Right lobe of liver (tissue), 6 donors: ENCODE measurements around the gene SLC27A2. TPM values are rescaled to one million over a fixed set of nuclear protein-coding genes. Genes with fewer than 3 reads are reported as not detected.

Experiments used
- ATAC-seq, 4 donors: fragments of 200-7000 bp; cut with Tn5 transposase; one replicate each; pipeline ENCODE4 v1.9.1; 2020; ENCODE audit warnings: mild to moderate bottlenecking in 4 of 4, moderate library complexity in 4 of 4
- DNase-seq, 3 donors: peaks; one replicate each; pipeline ENCODE4 v3.0.0-alpha.2; 2020
- H3K27ac ChIP-seq, 3 donors: fragments of 200-600 bp; one replicate each; pipeline ENCODE4 v1.8.0; 2022
- H3K27me3 ChIP-seq, 2 donors: fragments of 200-600 bp; one replicate each; pipeline ENCODE4 v1.8.0; 2022
- H3K36me3 ChIP-seq, 4 donors: fragments of 200-600 bp; sonication (generic) in 1 of 4; one replicate each; pipeline versions ENCODE4 v1.5.1 to v1.8.0; 2017 to 2022; ENCODE audit warnings: control low read depth in 1 of 4
- H3K4me1 ChIP-seq, 4 donors: fragments of 200-600 bp; sonication (generic) in 1 of 4; one replicate each; pipeline versions ENCODE4 v1.5.1 to v1.8.0; 2017 to 2022; ENCODE audit warnings: control low read depth in 1 of 4
- H3K4me3 ChIP-seq, 3 donors: fragments of 200-600 bp; one replicate each; pipeline ENCODE4 v1.8.0; 2022
- H3K9me3 ChIP-seq, 4 donors: fragments of 200-600 bp; sonication (generic) in 1 of 4; one replicate each; pipeline versions ENCODE4 v1.5.1 to v1.8.0; 2017 to 2022; ENCODE audit warnings: control low read depth in 1 of 4
- POLR2A ChIP-seq: fragments of 450-650 bp; IDR thresholded peaks from one replicate; pipeline ENCODE4 v1.6.1; 2017; ENCODE audit warnings: antibody characterized with exemption, mild to moderate bottlenecking
- WGBS: methylation state at CpG from one replicate; pipeline ENCODE4 v1.1.6; 2018; ENCODE audit warnings: low coverage, low lambda C conversion rate; ENCODE audit not compliant: insufficient coverage; ENCODE audit errors: missing lambda C conversion rate; 5-methylcytosine and 5-hydroxymethylcytosine counted together
- intact Hi-C, 2 donors: fragments of 100-400 bp; cut with DNase I; formaldehyde crosslinking; loops; one replicate each; pipeline versions ENCODE4 v1.11.2 to v1.14.1; 2022
- total RNA-seq, 6 experiments: library from RNA; depleted of rRNA in 2 of 6; stranded (reverse); fragments of >200 nt in 2 of 6; fragmentation: NEBNext Ultra II Directional in 3 of 6; extraction: Animal tissue kit (Norgen Biotek cat#: 25700) in 3 of 6; gene quantifications; one replicate each; pipeline versions ENCODE4 v1.1.0 to v1.2.4, GENCODE V29; 2016 to 2023
- TF ChIP-seq, protein P1 (sequence below), 4 donors: fragments of 200-600 bp in 3 of 4; fragments of 450-650 bp in 1 of 4; IDR thresholded peaks; one replicate each; pipeline versions ENCODE4 v1.5.1 to v1.8.0; 2016 to 2022; ENCODE audit warnings: antibody characterized with exemption in 4 of 4, mild to moderate bottlenecking in 2 of 4
- donor health status: DM: no; HTN: yes; CAD: no.
- donor health status: DM: no; HTN: no; CAD: no.
- donor health status: DM: no; HTN: no; CAD: no.
- donor health status: DM: no; HTN: yes; CAD: no.
- donor health status: DM: no; HTN: yes; CAD: no.

SLC27A2 gene
- total RNA-seq, 6 experiments from 2014 or later: 76.8 to 366 (median 172) TPM

DNA sequence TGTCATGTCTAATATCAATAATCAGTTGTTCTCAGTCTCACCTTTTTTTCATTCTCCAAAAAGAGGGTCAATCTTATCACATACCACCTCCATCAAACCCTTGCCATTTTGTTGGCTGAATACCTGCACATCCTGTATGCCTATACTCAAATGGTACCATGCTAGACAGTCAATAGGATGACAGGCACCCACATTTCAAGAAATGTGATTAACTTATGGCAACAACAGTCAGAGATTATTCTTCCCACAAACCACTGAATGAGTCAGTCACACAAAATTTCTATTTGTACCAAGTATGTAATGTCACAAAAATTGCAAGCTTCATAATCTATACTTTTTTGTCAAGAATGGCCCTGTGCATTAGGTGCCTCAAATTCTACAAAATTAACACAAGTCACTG, 5.1 kb upstream of the SLC27A2 start:
- no peak for DNase-seq
- no peaks in the 10 kb centered on the region for H3K9me3 ChIP-seq
- intact Hi-C loops: no loop called here
- peaks cover 0 to 6% (median 2%) of the 10 kb centered on the region in 4 donors for H3K4me1 ChIP-seq
- H3K27me3 ChIP-seq: no peaks in the 10 kb centered on the region
- H3K4me3 ChIP-seq: no peak overlapping the region
- no peak overlapping the region for H3K27ac ChIP-seq
- no peak for ATAC-seq
- no peaks in the 10 kb centered on the region for H3K36me3 ChIP-seq
- TF ChIP-seq POLR2A: no peak
- TF ChIP-seq, protein P1, sequence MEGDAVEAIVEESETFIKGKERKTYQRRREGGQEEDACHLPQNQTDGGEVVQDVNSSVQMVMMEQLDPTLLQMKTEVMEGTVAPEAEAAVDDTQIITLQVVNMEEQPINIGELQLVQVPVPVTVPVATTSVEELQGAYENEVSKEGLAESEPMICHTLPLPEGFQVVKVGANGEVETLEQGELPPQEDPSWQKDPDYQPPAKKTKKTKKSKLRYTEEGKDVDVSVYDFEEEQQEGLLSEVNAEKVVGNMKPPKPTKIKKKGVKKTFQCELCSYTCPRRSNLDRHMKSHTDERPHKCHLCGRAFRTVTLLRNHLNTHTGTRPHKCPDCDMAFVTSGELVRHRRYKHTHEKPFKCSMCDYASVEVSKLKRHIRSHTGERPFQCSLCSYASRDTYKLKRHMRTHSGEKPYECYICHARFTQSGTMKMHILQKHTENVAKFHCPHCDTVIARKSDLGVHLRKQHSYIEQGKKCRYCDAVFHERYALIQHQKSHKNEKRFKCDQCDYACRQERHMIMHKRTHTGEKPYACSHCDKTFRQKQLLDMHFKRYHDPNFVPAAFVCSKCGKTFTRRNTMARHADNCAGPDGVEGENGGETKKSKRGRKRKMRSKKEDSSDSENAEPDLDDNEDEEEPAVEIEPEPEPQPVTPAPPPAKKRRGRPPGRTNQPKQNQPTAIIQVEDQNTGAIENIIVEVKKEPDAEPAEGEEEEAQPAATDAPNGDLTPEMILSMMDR (IDR thresholded peaks at IDR 0.05): no peak

DNA sequence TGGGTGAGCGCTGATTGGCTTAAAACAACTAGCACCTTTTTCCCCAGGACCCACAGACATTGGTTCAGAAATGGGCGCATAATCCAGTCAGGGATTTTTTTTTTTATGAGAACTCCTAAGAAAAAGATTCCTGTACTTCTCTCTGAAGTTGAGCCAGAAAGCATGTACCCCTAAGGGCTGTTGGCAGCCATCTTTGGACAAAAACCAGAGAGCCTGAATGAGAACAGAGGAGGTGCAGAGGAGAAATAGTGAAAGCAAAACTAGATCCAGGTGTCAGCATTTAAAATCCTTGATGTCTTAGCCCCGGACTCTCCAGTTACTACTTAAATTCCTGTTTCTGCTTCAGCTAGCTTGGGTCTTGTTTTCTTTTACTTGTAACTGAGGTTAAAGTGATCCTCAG, 1.9 kb upstream of the SLC27A2 start:
- no peak for DNase-seq
- Histone ChIP-seq H3K36me3 (no peaks in the 10 kb centered on the region), H3K9me3 (no peaks in the 10 kb centered on the region), H3K27ac (no peak overlapping the region), H3K27me3 (no peaks in the 10 kb centered on the region), H3K4me1 (peaks cover 0 to 6% (median 2%) of the 10 kb centered on the region in 4 donors), H3K4me3 (no peak overlapping the region)
- no peak for ATAC-seq
- TF ChIP-seq, protein P1 (IDR thresholded peaks at IDR 0.05): no peak
- TF ChIP-seq POLR2A: no peak
- WGBS: 86% methylated on average over 3 of the region's 3 CpGs
- intact Hi-C loops: loop anchor here in 1 of 2 donors (10.0 kb wide), 1 partner anchor 75 kb away; no protein-coding TSS in a partner anchor

DNA sequence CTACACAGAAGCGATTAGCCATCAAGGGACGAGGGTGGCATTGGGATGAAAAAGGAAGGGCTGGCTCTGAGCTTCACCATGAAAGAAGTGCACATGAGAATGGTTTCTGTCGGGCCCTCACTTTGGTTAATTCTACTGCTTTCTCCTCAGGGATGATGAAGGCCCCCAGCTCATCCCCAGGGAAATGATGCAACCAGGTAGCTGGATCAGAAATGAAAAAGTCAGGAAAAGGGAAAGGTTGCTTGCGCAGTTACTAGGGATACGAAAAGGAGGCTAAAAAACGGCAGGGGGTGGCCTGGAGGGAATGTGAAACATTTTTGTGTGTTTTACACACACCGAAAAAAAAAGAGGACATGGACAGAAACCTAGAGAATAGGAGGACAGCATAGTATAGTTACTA, 1.4 kb upstream of the SLC27A2 start:
- 73% methylated on average over 5 of the region's 7 CpGs for WGBS
- no peak for TF ChIP-seq POLR2A
- TF ChIP-seq, protein P1 (IDR thresholded peaks at IDR 0.05): no peak
- Histone ChIP-seq H3K27me3 (no peaks in the 10 kb centered on the region), H3K36me3 (no peaks in the 10 kb centered on the region), H3K4me1 (peaks cover 0 to 7% (median 2%) of the 10 kb centered on the region in 4 donors), H3K27ac (no peak overlapping the region), H3K9me3 (no peaks in the 10 kb centered on the region), H3K4me3 (no peak overlapping the region)
- ATAC-seq (no peak), DNase-seq (no peak)
- intact Hi-C loops: loop anchor here in 1 of 2 donors (10.0 kb wide), 1 partner anchor 74 kb away; no protein-coding TSS in a partner anchor

DNA sequence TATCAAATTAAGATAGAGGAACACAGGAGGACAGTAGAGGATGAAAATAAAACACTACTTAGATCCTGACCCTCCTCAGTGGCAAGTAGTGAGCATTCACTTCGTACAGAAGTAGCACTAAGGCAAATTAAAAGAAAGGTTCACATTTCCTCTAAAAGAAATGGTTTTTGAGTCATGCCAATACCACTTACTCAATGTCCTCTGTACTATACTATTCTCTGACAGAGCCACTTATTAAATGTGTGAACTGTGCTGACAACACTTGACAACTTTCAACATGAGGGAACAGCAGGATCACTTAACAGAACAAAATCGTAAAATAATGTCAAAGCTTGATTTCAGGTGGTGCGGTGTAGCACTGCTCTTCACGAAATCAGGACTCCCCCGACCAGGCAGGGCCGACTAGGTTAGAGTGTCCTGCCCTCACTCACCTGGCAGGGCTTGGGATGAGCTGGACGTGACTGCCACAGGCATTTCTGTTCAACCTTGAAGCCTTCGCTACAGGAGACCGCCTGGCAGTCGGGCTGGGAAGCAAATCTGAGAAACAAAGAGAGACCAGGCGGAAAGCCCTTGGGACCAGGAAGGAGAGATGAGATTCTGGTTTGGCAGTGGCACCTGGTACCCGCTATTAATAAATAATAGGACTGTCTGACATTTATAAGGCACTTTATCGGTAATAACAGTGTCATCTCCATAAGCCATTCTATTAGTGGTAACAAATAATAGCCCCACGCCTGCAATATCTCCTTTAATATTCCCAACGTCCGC, 611 bp upstream of the SLC27A2 start:
- peak; percentile 40 to 66 (median 53) for ATAC-seq
- Histone ChIP-seq H3K27me3 (no peaks in the 10 kb centered on the region), H3K27ac (peak overlapping the region; percentile 81 to 93 (median 91)), H3K9me3 (no peaks in the 10 kb centered on the region), H3K4me3 (peak overlapping the region; percentile 70 to 84 (median 77)), H3K36me3 (no peaks in the 10 kb centered on the region), H3K4me1 (peaks cover 0 to 15% (median 5%) of the 10 kb centered on the region in 4 donors)
- intact Hi-C loops: loop anchor here in 1 of 2 donors (10.0 kb wide), 1 partner anchor 73 kb away; no protein-coding TSS in a partner anchor
- TF ChIP-seq POLR2A: no peak
- TF ChIP-seq, protein P1 (IDR thresholded peaks at IDR 0.05): no peak
- WGBS: 28% methylated on average over 16 of the region's 16 CpGs
- DNase-seq: peak; percentile 49 to 71 (median 67)
